GM18517 (cell line): ENCODE results near the gene RSPH3.

ENCODE experiments used
- ATAC-seq: cut with Tn5 transposase; IDR thresholded peaks from one replicate; pipeline ENCODE4 v1.9.1; 2021; ENCODE audit warnings: mild to moderate bottlenecking, moderate library complexity; ENCODE audit not compliant: unreplicated experiment

RSPH3 gene

GRCh38 chr6:158938811-158939254, 61.2 kb downstream of the RSPH3 start:
- ATAC-seq, result no peak

GRCh38 chr6:158938220-158938619, 61.8 kb downstream of the RSPH3 start:
- ATAC-seq, result no peak

- no peak for ATAC-seq
Measured at GRCh38 chr6:158934157-158934556, 65.8 kb downstream of the RSPH3 start.

- no peak for ATAC-seq
Measured at GRCh38 chr6:158933079-158933595, 66.9 kb downstream of the RSPH3 start.

GRCh38 chr6:158928068-158928467, 71.9 kb downstream of the RSPH3 start:
- ATAC-seq, result no peak

GRCh38 chr6:158926414-158926813, 73.6 kb downstream of the RSPH3 start:
- ATAC-seq, result no peak

GRCh38 chr6:158924499-158925455, 75.2 kb downstream of the RSPH3 start:
- ATAC-seq, result no peak

GRCh38 chr6:158923805-158924498, 76.0 kb downstream of the RSPH3 start:
- ATAC-seq, result no peak
